Anterior cingulate cortex (tissue), 58 donors: ENCODE measurements around the gene ST8SIA6.
"Not testable (repeated sequence)": the region's sequence is repeated elsewhere in the genome, so short reads cannot be mapped to it uniquely, and the experiment has no call there.

Experiments used
- DNase-seq, 58 donors: peaks; one replicate each; lab custom pipeline; 2025; lab: John Stamatoyannopoulos, UW

Gene ST8SIA6, protein sequence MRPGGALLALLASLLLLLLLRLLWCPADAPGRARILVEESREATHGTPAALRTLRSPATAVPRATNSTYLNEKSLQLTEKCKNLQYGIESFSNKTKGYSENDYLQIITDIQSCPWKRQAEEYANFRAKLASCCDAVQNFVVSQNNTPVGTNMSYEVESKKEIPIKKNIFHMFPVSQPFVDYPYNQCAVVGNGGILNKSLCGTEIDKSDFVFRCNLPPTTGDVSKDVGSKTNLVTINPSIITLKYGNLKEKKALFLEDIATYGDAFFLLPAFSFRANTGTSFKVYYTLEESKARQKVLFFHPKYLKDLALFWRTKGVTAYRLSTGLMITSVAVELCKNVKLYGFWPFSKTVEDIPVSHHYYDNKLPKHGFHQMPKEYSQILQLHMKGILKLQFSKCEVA

GRCh38 chr10:17454161-17455014 is at the start of gene ST8SIA6:
TSS of gene ST8SIA6 (minus strand) at chr10:17454595. CDS start at chr10:17454255, 340 bp downstream.
- DNase-seq, result peak in 4 of 58 donors; percentile 2 to 11 (median 8)

DNA sequence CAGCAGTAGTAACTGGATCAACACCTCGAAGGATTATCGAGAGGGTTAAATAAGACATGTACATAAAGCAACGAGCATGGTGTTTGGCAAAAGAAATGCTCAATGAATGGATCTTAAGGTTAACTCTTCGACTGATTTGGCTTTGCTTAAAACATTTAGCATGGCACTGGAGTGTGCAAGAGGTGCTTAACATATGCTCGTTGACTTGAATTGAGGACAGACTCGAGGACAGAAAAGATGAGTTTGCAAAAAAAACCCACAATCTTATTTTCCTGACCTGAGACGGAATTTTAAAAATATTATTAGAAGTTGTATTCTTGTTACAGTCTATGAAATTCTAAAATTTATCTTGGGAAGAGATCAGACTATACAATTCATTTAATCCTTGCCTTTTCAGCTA is 49.4 kb upstream of the ST8SIA6 start:
- no peak for DNase-seq

- DNase-seq, result peak in 1 of 58 donors; percentile 13
Observed at GRCh38 chr10:17502814-17503213, 48.4 kb upstream of the ST8SIA6 start.

GRCh38 chr10:17499014-17499413 is 44.6 kb upstream of the ST8SIA6 start:
- not testable (repeated sequence) for DNase-seq

DNA sequence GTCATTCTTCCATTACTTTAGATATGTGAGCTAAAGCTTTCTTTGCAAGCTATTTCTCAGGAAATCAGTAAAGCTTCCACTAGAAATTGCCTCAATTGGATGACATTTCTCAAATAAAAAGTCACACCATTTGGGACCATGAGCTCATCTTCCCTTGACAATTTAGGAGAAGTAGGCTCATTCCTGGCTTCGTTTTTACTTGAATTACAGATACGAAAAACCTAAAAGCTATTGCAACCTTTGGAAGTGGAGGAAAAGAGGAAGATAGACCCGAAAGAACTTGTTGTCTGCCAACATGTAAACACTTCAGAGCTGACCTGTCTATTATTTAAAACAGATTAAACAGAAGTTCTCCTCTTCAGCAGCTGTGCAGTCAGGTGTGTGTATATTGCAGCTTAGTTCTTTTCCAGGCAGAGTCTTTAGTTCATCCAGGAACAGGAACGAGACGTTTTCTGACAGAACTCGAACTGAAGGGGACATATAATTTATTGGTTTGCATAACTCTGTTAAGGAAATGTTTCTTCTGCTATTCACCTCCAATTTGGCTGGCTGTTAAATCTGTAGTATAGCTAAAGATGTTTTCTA is 43.1 kb upstream of the ST8SIA6 start:
- DNase-seq, result no peak

DNA sequence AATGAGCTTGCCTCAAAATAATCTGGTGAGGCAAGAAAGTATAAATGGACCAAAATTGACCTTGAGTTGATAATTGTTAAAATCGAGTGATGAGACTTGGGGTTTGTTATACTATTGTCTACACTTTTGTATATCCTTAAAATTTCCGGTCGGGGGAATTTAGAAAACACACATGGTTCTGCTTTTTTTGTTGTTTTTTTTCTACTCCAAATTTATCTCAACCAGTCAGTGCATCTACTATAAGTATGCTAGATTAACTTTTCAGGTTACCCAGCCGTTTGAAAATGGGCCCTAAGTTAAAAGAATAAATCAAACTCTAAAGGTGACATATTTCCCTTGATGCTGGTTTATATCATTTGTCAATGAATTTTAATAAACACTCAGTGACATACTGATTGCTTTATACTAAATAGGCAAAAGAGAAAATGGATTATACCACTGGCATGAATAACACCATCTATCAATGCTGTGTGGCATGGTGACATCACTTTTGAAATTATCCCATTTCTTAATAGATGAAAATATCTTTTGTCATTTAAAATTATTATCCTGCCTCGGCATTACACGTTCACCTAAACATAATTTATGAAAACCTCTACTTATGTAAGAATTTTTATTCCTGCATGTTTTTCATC is 40.3 kb upstream of the ST8SIA6 start:
- no peak for DNase-seq

DNA sequence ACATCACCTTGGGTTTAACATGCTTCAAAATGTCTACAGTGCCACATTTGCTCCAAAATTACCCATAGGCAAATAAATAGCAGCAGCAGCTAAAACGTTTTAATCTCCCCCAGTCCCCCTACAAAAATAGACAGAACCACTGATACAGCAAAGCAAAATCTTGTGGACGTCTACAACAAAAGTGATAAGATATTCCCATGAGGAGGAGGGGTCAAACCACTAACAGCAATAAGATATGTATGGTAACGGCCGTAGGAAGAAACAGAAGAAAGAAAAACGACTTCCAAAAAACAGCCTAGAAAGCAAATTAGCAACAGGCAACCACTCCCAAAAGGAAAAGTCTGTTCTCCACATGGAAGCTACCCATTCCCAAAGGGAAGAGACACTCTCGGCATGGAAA is 34.5 kb upstream of the ST8SIA6 start:
- DNase-seq, result no peak

GRCh38 chr10:17483079-17483478 is 28.7 kb upstream of the ST8SIA6 start:
- no peak for DNase-seq

- DNase-seq, result no peak
Observed at GRCh38 chr10:17479822-17480221, 25.4 kb upstream of the ST8SIA6 start.

DNA sequence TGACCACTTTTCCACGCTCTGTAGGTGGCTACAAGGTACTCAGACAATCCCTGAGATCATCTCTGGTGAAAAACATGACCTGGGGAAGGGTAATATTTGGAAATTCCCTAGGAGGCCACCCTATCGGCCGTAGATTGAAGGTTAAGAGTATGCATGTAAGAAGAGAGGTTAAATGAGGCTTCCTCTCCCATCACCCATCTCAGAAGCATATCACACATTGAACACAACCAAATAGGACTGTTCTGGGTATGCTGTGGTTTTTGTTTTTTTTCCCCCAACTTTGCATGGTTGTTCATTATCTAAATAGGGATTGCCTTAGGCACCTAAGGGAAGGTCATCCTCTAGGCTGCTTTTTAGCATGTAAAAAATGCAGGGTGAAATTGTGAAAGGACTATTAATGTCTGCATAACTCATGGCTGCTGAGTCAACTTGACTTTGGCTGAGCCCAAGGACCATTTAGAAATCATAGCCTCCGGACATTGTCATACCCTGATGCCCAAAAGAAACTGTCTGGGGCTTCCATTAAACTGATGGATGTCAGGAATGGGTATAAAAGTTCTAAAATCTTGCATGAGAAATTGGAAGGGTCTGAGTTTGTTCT is 24.7 kb upstream of the ST8SIA6 start:
- DNase-seq, result no peak

DNA sequence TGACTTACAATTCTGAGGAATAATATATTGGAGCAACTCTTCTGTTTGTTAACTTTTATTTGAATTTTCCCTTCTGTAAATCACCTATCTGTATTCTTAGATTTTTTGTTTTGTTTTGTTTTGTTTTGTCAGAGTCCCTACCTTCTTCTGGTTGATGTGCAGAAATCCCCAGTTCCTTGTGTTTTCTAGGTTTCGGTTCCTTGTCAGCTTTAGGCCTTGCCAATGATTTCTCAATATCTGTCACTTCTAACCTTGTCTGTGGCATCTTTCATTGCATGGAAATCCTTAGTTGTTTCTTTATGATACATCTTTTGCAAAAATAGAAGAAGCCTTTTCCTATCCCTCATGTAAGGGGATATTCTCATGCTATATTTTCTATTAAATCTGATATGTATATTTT is 21.7 kb upstream of the ST8SIA6 start:
- no peak for DNase-seq

- no peak for DNase-seq
Observed at GRCh38 chr10:17475661-17476060, 21.3 kb upstream of the ST8SIA6 start.

GRCh38 chr10:17474595-17475323 is 20.4 kb upstream of the ST8SIA6 start:
- no peak for DNase-seq

GRCh38 chr10:17473228-17473950 is 19.0 kb upstream of the ST8SIA6 start:
- no peak for DNase-seq

- no peak for DNase-seq
Observed at GRCh38 chr10:17472481-17473227, 18.3 kb upstream of the ST8SIA6 start.

DNA sequence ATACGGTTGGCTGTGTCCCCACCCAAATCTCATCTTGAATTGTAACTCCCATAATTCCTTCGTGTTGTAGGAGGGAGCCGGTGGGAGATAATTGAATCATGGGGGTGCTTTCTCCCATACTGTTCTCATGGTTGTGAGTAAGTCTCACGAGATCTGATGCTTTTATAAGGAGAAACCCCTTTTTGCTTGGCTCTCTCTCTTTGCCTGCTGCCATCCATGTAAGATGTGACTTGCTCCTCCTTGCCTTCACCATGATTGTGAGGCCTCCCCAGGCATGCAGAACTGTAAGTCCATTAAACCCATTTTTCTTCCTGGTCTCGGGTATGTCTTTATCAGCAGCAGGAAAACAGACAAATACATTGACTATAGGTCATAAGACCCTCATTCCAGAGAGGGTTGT is 15.9 kb upstream of the ST8SIA6 start:
- no peak for DNase-seq

GRCh38 chr10:17465328-17466125 is 11.1 kb upstream of the ST8SIA6 start:
- no peak for DNase-seq
